BLaER1 (cell line): Measurements from ENCODE around the gene AGAP9.

ENCODE experiments used
- H3K27ac ChIP-seq: shearing (Covaris generic); formaldehyde crosslinking; 2 replicates; pipeline ENCODE4 v1.8.1; 2022
- H3K27me3 ChIP-seq: shearing (Covaris generic); formaldehyde crosslinking; 2 replicates; pipeline ENCODE4 v1.8.1; 2022
- H3K36me3 ChIP-seq: shearing (Covaris generic); formaldehyde crosslinking; 2 replicates; pipeline ENCODE4 v1.8.1; 2022
- H3K4me1 ChIP-seq: shearing (Covaris generic); formaldehyde crosslinking; 2 replicates; pipeline ENCODE4 v1.8.1; 2022
- H3K4me2 ChIP-seq: shearing (Covaris generic); formaldehyde crosslinking; 2 replicates; pipeline ENCODE4 v1.8.1; 2022
- H3K4me3 ChIP-seq: shearing (Covaris generic); formaldehyde crosslinking; 2 replicates; pipeline ENCODE4 v1.8.1; 2022
- H3K9ac ChIP-seq: shearing (Covaris generic); formaldehyde crosslinking; 2 replicates; pipeline ENCODE4 v1.8.1; 2022
- H3K9me3 ChIP-seq: shearing (Covaris generic); formaldehyde crosslinking; 2 replicates; pipeline ENCODE4 v1.8.1; 2022
- H4K20me1 ChIP-seq: shearing (Covaris generic); formaldehyde crosslinking; 2 replicates; pipeline ENCODE4 v1.8.1; 2022
- Cebpa-rat ChIP-seq: shearing (Covaris generic); IDR thresholded peaks from 2 replicates; pipeline ENCODE4 v1.8.1; 2022

Gene AGAP9

DNA sequence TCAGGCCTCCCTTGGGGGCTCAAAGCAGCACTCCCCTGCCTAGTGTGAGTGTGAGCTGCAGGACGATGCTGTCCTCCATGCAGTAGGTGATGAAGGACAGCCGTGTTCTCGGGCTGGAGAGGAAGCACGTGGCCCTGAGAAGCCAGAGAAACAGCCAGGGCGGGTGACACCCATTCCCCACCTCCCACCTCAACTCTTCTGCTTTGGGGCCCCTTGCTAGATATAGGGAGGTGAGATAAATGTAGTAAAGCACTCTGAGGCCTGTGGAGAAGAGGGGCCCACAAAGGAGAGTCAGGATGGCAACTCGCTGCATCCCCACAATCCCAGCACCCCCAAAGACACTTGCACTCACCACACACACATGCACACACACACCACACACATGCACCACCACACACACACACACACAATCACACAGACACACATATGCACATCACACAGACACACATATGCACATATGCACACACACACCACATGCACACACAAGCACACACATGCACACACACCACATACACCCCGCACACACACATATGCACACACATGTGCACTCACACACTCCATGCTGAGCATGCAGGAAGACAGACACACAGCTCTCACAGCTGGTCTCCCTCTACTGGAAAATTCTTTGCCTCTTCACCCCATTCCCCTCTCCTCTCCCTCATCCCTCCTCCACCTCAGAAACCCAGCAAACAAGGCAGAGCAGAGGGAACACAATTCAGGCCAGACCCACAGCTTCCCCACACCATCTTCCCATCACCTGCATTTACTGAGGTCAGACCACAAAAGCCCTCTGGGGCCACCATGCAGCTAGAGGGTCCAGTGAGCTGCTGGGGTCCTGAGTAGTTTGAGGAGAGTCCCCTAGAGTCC, 70.1 kb downstream of the AGAP9 start:
- no peak for TF ChIP-seq Cebpa-rat
- no peaks in the 10 kb centered on the region for H4K20me1 ChIP-seq
- no peak overlapping the region for H3K4me3 ChIP-seq
- H3K9me3 ChIP-seq, result no peaks in the 10 kb centered on the region
- H3K4me2 ChIP-seq, result peak overlapping the region; percentile 80
- no peaks in the 10 kb centered on the region for H3K27me3 ChIP-seq
- no peaks in the 10 kb centered on the region for H3K36me3 ChIP-seq
- H3K9ac ChIP-seq, result no peak overlapping the region
- H3K4me1 ChIP-seq, result peaks cover 87% of the 10 kb centered on the region
- H3K27ac ChIP-seq, result no peak overlapping the region

DNA sequence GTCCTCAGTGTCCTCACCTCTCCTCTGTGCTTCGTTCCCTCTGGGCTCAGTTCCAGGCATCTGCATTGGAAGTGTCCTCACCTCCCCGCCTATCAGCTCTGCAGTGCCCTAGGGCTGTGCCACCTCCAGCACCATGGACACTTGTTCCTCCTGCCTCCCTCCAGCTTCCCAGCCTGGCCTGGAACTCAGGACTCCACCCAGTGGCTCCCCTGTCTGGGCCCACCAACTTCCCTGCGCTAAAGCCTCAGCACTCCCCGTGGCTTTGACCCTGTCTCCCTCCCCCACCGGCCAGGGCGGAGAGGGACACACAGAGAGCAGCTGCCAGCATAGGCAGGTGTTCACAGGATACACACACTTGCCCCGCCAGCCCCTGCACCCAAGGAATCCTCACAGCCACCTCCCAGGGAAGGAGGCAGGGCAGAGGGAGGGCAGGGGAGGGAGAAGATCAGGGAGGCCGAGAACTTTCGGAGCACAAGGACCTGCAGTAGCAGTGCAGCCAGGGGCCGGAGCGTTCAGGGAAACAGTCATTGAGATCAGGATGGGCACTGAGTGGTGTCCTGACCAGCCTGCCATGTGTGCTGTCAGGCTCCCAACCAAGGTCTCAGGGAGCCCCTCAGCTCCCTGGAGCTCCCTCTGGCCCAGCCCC, 70.8 kb downstream of the AGAP9 start:
- TF ChIP-seq Cebpa-rat, result no peak
- no peak overlapping the region for H3K9ac ChIP-seq
- peak overlapping the region; percentile 38; the same call in 1 of the 2 replicates for H3K27ac ChIP-seq
- no peak overlapping the region for H3K4me3 ChIP-seq
- H3K27me3 ChIP-seq, result no peaks in the 10 kb centered on the region
- H3K4me2 ChIP-seq, result peak overlapping the region; percentile 80
- H3K4me1 ChIP-seq, result peaks cover 90% of the 10 kb centered on the region
- no peaks in the 10 kb centered on the region for H3K36me3 ChIP-seq
- H3K9me3 ChIP-seq, result no peaks in the 10 kb centered on the region
- no peaks in the 10 kb centered on the region for H4K20me1 ChIP-seq

DNA sequence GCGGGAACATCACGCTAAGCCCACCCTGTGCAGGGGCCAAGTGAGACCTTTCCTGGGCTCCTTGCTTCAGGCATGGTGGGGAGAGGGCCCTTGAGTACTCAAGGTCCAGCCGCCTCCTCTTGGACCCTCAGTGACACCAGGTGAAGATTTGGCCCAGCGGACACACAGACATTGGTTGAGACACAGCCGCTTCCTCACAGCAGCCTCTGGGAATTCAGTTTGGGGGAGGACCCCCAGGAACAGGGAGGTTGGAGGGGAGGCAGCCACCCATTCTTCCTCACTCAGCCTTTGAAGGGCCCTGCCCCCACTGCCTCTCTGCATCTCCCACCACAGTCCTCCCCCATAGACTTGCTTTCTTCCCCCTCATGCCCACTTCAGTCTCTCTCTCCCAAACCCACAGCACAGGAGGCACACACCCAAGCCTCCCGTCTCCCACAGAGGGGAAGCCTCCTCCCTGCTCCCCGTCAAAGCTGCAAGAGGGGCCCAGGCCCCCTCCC, 71.4 kb downstream of the AGAP9 start:
- H3K9ac ChIP-seq, result 0 out of 2 replicates have a peak overlapping the region, but pooled peaks have one; percentile 19

More for the DNA sequence above, 71.4 kb downstream of the AGAP9 start:
- H3K9me3 ChIP-seq, result no peaks in the 10 kb centered on the region; the same call in 1 of the 2 replicates
- no peaks in the 10 kb centered on the region for H3K36me3 ChIP-seq
- no peaks in the 10 kb centered on the region for H3K27me3 ChIP-seq
- peak overlapping the region; percentile 80 for H3K4me2 ChIP-seq
- peak overlapping the region; percentile 38; the same call in 1 of the 2 replicates for H3K27ac ChIP-seq
- H3K4me3 ChIP-seq, result no peak overlapping the region
- no peak for TF ChIP-seq Cebpa-rat
- peaks cover 90% of the 10 kb centered on the region for H3K4me1 ChIP-seq
- H4K20me1 ChIP-seq, result no peaks in the 10 kb centered on the region
